ENCODE measurements around the gene CREB5.
"Not testable (repeated sequence)": the region's sequence is repeated elsewhere in the genome, so short reads cannot be mapped to it uniquely, and the experiment has no call there.

CREB5 gene

DNA sequence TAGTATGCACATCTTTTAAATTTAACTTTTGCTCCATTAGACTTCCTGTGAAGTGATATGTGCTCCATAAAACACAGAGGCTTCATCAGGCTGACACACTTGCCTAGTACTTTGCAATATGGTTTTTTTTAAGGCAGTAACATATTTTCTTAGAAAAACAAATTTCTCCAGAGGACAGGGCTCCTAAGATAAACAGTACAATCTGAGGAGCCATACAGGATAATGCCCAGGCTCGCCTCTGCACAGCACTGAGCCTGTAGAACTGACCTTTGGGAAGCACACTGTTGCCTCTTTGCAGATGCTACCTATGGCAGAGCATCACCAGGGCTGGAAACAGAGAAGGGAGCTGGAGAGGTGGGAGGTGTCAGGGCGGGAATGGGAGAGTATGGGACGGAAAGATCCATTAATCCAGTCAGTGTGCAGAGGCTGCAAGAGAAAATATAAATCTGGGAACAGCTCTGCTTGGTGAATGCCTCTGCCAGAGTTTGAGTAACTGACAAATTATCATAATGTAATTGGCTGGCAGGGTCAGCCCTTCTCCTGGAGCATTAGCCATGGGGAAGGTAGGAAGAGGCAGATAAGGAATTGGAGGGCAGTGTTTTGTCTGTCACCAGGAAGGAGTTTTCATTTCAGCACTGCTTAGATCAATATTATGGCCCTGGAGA, 132.3 kb downstream of the CREB5 start:
- H3K9ac ChIP-seq (ENCODE audit: low read depth, low read length), result no peak overlapping the region
- no peaks in the 10 kb centered on the region for H3K27me3 ChIP-seq (ENCODE audit: control insufficient read depth, insufficient read depth, low read length)
- H3K4me3 ChIP-seq (ENCODE audit: low read depth, low read length), result no peak overlapping the region
- no peaks in the 10 kb centered on the region for H3K9me3 ChIP-seq (ENCODE audit: control insufficient read depth, insufficient read depth, low read length)
- no peaks in the 10 kb centered on the region for H3K36me3 ChIP-seq (ENCODE audit: control insufficient read depth, insufficient read depth, low read length)
- no peaks in the 10 kb centered on the region for H3K4me1 ChIP-seq (ENCODE audit: control insufficient read depth, insufficient read depth, low read length)

DNA sequence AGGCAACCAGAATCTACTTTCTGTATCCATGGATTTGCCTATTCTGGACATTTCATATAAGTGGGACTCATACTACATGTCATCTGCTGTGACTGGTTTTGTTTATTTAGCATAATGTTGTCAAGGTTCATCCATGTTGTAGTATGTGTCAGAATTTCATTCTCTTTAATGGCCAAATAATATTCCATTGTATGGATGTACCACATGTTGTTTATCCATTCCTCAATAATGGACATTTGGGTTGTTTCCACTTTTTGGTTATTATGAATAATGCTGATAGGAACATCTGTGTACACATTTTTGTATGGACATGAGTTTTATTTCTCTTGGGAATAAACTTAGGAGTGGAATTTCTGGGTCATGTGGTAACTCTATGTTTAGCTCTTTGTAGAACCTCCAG, 133.7 kb downstream of the CREB5 start:
- Histone ChIP-seq H3K4me1 (ENCODE audit: control insufficient read depth, insufficient read depth, low read length) (no peaks in the 10 kb centered on the region), H3K9ac (ENCODE audit: low read depth, low read length) (no peak overlapping the region), H3K4me3 (ENCODE audit: low read depth, low read length) (no peak overlapping the region), H3K27me3 (ENCODE audit: control insufficient read depth, insufficient read depth, low read length) (no peaks in the 10 kb centered on the region), H3K36me3 (ENCODE audit: control insufficient read depth, insufficient read depth, low read length) (no peaks in the 10 kb centered on the region), H3K9me3 (ENCODE audit: control insufficient read depth, insufficient read depth, low read length) (no peaks in the 10 kb centered on the region)

DNA sequence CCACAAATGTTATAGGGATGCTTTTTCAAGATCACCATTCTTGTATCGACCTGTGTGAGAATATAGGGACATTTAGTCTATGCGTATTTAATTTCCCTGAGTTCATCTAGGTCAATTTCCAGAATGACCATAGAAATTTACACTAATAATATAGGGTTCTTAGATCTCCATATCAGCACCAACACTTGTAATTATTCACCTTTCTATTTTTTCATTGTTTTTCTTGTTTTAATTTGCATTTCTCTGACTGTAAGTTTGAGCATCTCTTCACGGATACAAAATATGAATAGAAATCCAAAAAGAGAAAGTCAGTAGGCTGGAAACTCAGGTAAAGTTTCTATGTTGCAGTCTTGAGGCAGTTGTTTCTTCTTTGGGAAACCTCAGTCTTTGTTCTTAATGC, 134.8 kb downstream of the CREB5 start:
- Histone ChIP-seq H3K9me3 (ENCODE audit: control insufficient read depth, insufficient read depth, low read length) (no peaks in the 10 kb centered on the region), H3K27me3 (ENCODE audit: control insufficient read depth, insufficient read depth, low read length) (no peaks in the 10 kb centered on the region), H3K9ac (ENCODE audit: low read depth, low read length) (no peak overlapping the region), H3K4me1 (ENCODE audit: control insufficient read depth, insufficient read depth, low read length) (no peaks in the 10 kb centered on the region), H3K4me3 (ENCODE audit: low read depth, low read length) (no peak overlapping the region), H3K36me3 (ENCODE audit: control insufficient read depth, insufficient read depth, low read length) (no peaks in the 10 kb centered on the region)

DNA sequence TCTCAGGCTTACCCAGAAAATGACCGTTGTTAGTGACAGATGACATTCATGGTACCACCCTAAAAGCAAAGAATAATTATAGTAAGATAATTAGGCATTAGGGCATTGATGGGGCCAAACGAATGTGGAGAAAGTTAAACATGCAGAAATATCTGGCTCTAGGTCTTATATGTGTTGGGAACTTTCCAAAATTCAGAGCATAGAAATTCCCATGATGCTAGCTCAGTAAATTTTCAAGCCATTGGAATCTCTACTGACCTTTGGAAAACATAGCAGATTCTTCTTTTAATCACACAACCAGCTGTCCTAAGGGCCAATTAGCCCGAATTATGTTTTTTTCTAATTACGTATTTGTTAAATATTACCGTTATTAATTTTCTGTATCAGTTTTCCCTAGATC, 136.1 kb downstream of the CREB5 start:
- Histone ChIP-seq H3K9ac (ENCODE audit: low read depth, low read length) (no peak overlapping the region), H3K36me3 (ENCODE audit: control insufficient read depth, insufficient read depth, low read length) (no peaks in the 10 kb centered on the region), H3K4me1 (ENCODE audit: control insufficient read depth, insufficient read depth, low read length) (no peaks in the 10 kb centered on the region), H3K4me3 (ENCODE audit: low read depth, low read length) (no peak overlapping the region), H3K27me3 (ENCODE audit: control insufficient read depth, insufficient read depth, low read length) (no peaks in the 10 kb centered on the region), H3K9me3 (ENCODE audit: control insufficient read depth, insufficient read depth, low read length) (no peaks in the 10 kb centered on the region)

DNA sequence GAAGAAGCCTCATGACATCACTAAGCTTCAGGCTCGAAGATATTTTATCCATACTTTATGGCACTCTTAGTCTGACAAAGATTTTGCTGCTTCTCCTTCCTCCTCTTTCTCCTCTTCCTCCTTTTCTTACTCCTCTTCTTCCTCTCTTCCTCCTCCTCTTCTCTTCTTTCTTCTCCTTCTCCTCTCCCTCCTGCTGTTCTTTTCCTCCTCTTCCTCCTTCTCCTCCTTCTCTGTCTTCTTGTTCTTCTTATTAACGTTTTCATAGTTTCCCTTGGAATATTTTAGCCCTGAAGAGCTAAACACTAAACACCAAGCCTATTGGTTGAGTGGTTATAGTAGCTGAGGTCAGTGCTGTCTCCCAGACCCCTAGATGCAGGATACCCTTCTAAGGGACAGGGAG, 137.7 kb downstream of the CREB5 start:
- no peaks in the 10 kb centered on the region for H3K36me3 ChIP-seq (ENCODE audit: control insufficient read depth, insufficient read depth, low read length)
- H3K9ac ChIP-seq (ENCODE audit: low read depth, low read length), result no peak overlapping the region
- no peak overlapping the region for H3K4me3 ChIP-seq (ENCODE audit: low read depth, low read length)
- no peaks in the 10 kb centered on the region for H3K4me1 ChIP-seq (ENCODE audit: control insufficient read depth, insufficient read depth, low read length)
- H3K27me3 ChIP-seq (ENCODE audit: control insufficient read depth, insufficient read depth, low read length), result no peaks in the 10 kb centered on the region
- H3K9me3 ChIP-seq (ENCODE audit: control insufficient read depth, insufficient read depth, low read length), result no peaks in the 10 kb centered on the region

DNA sequence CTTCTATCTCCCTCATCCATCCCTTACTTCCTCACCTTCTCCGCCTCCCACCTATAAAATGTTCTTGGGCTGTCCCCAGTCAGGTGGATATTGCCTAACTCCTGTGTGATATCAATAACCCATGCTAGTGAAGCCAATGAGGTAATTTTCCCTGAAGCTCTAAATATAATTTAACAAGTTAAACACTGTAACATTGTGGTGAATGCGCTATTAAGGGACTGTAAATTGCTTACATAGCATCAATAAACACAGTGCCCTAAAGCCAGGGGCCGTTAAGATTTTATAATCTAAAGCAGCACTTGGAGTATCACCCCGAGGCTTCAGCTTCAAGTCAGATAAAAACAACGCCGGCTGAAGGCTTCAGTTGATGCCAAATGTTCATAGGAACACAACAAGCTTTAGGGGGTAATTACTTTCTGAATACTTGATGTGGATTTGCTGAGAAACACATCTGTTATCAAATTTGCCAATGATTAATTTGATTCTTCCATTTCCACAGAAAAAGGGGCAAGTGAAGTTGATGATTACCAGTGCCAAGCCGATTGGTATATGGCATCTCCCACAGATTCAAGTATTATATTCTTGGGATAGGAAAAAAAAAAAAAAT, 138.4 kb downstream of the CREB5 start:
- no peaks in the 10 kb centered on the region for H3K9me3 ChIP-seq (ENCODE audit: control insufficient read depth, insufficient read depth, low read length)
- no peaks in the 10 kb centered on the region for H3K36me3 ChIP-seq (ENCODE audit: control insufficient read depth, insufficient read depth, low read length)
- no peaks in the 10 kb centered on the region for H3K27me3 ChIP-seq (ENCODE audit: control insufficient read depth, insufficient read depth, low read length)
- H3K9ac ChIP-seq (ENCODE audit: low read depth, low read length), result no peak overlapping the region
- H3K4me1 ChIP-seq (ENCODE audit: control insufficient read depth, insufficient read depth, low read length), result no peaks in the 10 kb centered on the region
- no peak overlapping the region for H3K4me3 ChIP-seq (ENCODE audit: low read depth, low read length)

DNA sequence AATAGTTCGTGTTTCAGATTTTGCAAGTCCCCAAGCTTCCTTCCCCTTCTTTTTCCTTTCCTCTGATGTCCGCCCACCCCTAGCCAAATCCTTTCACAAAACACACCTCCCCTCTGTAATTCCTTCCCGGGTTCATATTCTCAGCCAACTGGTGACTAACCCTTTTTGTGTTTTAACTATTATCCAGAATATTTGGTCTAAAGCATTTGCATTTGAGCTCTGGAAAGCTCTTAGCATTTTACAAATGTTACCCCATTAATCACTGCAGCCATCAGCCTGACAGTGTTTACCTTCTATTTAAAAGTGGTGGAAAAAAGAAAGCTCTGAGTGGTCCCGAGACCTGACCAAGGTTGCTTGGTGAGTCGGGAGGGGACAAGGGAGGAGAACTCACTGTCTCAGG, 139.0 kb downstream of the CREB5 start:
- no peaks in the 10 kb centered on the region for H3K27me3 ChIP-seq (ENCODE audit: control insufficient read depth, insufficient read depth, low read length)
- H3K4me3 ChIP-seq (ENCODE audit: low read depth, low read length), result no peak overlapping the region
- H3K9me3 ChIP-seq (ENCODE audit: control insufficient read depth, insufficient read depth, low read length), result no peaks in the 10 kb centered on the region
- H3K36me3 ChIP-seq (ENCODE audit: control insufficient read depth, insufficient read depth, low read length), result no peaks in the 10 kb centered on the region
- no peak overlapping the region for H3K9ac ChIP-seq (ENCODE audit: low read depth, low read length)
- no peaks in the 10 kb centered on the region for H3K4me1 ChIP-seq (ENCODE audit: control insufficient read depth, insufficient read depth, low read length)

DNA sequence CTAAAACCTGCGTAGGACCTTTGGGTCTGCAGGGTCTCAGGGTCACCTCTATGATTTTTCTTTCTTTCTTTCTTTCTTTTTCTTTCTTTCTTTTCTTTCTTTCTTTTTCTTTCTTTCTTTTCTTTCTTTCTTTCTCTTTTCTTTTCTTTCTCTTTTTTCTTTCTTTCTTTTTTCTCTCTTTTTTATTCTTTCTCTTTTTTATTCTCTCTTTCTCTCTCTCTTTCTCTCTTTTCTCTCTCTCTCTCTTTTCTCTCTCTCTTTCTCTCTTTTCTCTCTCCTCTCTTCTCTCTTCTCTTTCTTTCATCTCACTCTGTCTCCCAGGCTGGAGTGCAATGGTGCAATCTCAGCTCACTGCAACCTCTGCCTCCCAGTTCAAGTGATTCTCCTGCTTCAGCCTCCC, 139.4 kb downstream of the CREB5 start:
- H3K27me3 ChIP-seq (ENCODE audit: control insufficient read depth, insufficient read depth, low read length); H3K4me1 ChIP-seq (ENCODE audit: control insufficient read depth, insufficient read depth, low read length); H3K4me3 ChIP-seq (ENCODE audit: low read depth, low read length); H3K9ac ChIP-seq (ENCODE audit: low read depth, low read length); H3K36me3 ChIP-seq (ENCODE audit: control insufficient read depth, insufficient read depth, low read length); H3K9me3 ChIP-seq (ENCODE audit: control insufficient read depth, insufficient read depth, low read length): not testable (repeated sequence)

DNA sequence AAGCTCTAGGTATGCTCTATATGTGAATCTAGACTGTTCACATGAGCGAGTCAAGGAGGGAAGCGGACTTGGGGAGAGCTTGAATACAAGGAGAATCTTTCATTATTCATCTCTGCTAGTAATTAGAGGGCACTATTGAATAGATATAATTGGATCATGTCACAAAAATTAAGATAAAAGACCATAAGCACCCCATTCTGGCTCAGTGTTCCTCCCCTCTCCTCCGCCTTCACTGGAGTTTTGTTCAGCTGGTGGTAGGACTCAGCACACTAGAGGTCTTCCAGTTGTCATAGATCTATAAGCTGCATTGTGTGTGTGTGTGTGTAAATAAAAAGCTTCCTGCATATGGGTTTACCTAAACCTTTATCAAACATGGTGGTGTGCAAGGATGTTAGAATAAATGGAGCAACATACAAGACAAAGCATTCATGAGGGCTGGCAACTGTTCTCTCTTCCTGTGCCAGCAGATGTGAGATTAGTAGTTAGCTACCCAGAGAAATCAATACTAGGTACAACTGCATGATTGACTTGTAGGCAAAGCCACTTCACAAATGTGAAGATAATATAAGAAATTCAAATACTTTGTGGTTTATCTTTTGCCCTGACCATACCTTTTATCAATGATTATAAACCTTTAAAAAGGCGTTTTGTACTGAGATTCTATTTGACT, 142.6 kb downstream of the CREB5 start:
- H3K36me3 ChIP-seq (ENCODE audit: control insufficient read depth, insufficient read depth, low read length), result no peaks in the 10 kb centered on the region
- no peak overlapping the region for H3K9ac ChIP-seq (ENCODE audit: low read depth, low read length)
- no peaks in the 10 kb centered on the region for H3K27me3 ChIP-seq (ENCODE audit: control insufficient read depth, insufficient read depth, low read length)
- no peaks in the 10 kb centered on the region for H3K9me3 ChIP-seq (ENCODE audit: control insufficient read depth, insufficient read depth, low read length)
- H3K4me1 ChIP-seq (ENCODE audit: control insufficient read depth, insufficient read depth, low read length), result no peaks in the 10 kb centered on the region
- no peak overlapping the region for H3K4me3 ChIP-seq (ENCODE audit: low read depth, low read length)

DNA sequence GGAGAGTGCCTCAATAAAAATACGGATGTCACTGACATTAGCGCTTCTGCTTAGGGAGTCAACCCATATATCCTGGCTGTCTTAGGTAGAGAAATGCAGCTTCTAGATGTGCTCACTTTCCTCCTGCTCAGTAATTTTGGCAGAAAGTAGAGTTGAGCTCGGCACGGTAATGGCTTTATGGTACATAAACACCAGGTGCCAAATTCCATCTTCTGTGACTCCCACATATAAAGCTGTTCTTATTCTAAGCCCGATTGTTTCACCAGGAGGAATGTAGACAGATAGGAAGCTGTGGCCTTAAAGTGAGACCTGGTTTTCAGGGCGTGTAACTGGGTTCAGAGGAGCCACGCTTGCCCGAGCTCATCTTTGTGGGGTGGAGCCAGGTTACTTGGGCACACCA, 143.7 kb downstream of the CREB5 start:
- no peaks in the 10 kb centered on the region for H3K27me3 ChIP-seq (ENCODE audit: control insufficient read depth, insufficient read depth, low read length)
- H3K36me3 ChIP-seq (ENCODE audit: control insufficient read depth, insufficient read depth, low read length), result no peaks in the 10 kb centered on the region
- no peaks in the 10 kb centered on the region for H3K9me3 ChIP-seq (ENCODE audit: control insufficient read depth, insufficient read depth, low read length)
- no peak overlapping the region for H3K4me3 ChIP-seq (ENCODE audit: low read depth, low read length)
- no peak overlapping the region for H3K9ac ChIP-seq (ENCODE audit: low read depth, low read length)
- no peaks in the 10 kb centered on the region for H3K4me1 ChIP-seq (ENCODE audit: control insufficient read depth, insufficient read depth, low read length)

DNA sequence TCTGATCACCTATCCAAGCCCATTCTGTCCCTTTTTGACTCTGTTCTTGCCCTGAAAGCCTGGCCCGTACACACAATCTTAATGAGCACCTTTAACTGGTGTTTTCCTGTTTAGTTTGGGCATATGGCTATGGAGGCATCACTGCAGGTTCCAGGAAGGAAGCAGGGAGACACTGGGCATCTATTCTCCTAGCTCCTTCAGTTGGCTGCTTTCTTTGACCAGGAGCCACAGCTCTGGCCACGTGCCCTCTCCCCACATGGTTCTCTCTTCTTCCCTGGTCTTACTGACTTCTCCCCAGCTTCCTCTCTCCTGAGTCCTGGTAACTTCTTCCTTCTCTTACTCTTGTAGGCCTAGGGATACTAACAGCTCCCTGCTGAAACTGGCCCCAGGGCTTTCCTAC, 144.4 kb downstream of the CREB5 start:
- Histone ChIP-seq H3K4me1 (ENCODE audit: control insufficient read depth, insufficient read depth, low read length) (no peaks in the 10 kb centered on the region), H3K9ac (ENCODE audit: low read depth, low read length) (no peak overlapping the region), H3K36me3 (ENCODE audit: control insufficient read depth, insufficient read depth, low read length) (no peaks in the 10 kb centered on the region), H3K9me3 (ENCODE audit: control insufficient read depth, insufficient read depth, low read length) (no peaks in the 10 kb centered on the region), H3K27me3 (ENCODE audit: control insufficient read depth, insufficient read depth, low read length) (no peaks in the 10 kb centered on the region), H3K4me3 (ENCODE audit: low read depth, low read length) (no peak overlapping the region)

DNA sequence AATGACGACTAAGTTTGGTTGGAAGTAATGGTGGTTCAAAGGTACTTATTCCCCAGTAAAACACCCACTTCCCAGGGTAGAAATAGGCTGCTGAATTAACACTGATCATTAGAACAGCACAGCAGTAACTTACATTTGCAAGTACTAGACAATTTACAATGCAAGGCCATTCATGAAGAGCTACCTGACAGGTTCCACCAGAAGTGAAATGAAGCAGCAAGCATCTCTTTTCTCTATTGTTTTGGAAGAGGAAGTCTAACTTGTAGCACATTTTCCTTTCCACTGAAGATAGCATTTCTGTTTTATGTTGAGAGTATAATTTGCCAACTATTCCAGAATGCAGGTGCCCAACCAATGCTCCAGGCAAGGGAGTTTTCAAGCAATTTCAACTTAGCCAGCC, 145.9 kb downstream of the CREB5 start:
- Histone ChIP-seq H3K27me3 (ENCODE audit: control insufficient read depth, insufficient read depth, low read length) (no peaks in the 10 kb centered on the region), H3K9ac (ENCODE audit: low read depth, low read length) (no peak overlapping the region), H3K4me3 (ENCODE audit: low read depth, low read length) (no peak overlapping the region), H3K4me1 (ENCODE audit: control insufficient read depth, insufficient read depth, low read length) (no peaks in the 10 kb centered on the region), H3K9me3 (ENCODE audit: control insufficient read depth, insufficient read depth, low read length) (no peaks in the 10 kb centered on the region), H3K36me3 (ENCODE audit: control insufficient read depth, insufficient read depth, low read length) (no peaks in the 10 kb centered on the region)

All from iPS-15b (cell line).